Non-pigmented ciliary epithelial cell (primary cell): ENCODE data around the gene ZCCHC24.
"Not testable (repeated sequence)": the region's sequence is repeated elsewhere in the genome, so short reads cannot be mapped to it uniquely, and the experiment has no call there.

Experiments
- DNase-seq: peaks from one replicate; pipeline ENCODE4 v3.0.0-alpha.2; 2010; ENCODE audit warnings: low read depth

The ZCCHC24 gene

GRCh38 chr10:79472951-79473350, 27.5 kb upstream of the ZCCHC24 start:
- no peak for DNase-seq

GRCh38 chr10:79472449-79472848, 27.0 kb upstream of the ZCCHC24 start:
- DNase-seq = no peak

- DNase-seq = no peak
These were observed 26.4 kb upstream of the ZCCHC24 start for GRCh38 chr10:79471776-79472175.

GRCh38 chr10:79470096-79470495, 24.7 kb upstream of the ZCCHC24 start:
- DNase-seq = no peak

GRCh38 chr10:79468841-79469585, 23.6 kb upstream of the ZCCHC24 start:
- no peak for DNase-seq

GRCh38 chr10:79468015-79468560, 22.7 kb upstream of the ZCCHC24 start:
- no peak for DNase-seq

GRCh38 chr10:79465341-79465740, 19.9 kb upstream of the ZCCHC24 start:
- DNase-seq = no peak

GRCh38 chr10:79463578-79464496, 18.4 kb upstream of the ZCCHC24 start:
- no peak for DNase-seq

- DNase-seq = no peak
These were observed 15.3 kb upstream of the ZCCHC24 start for GRCh38 chr10:79460687-79461086.

GRCh38 chr10:79459243-79459642, 13.8 kb upstream of the ZCCHC24 start:
- no peak for DNase-seq

GRCh38 chr10:79458483-79458882, 13.1 kb upstream of the ZCCHC24 start:
- no peak for DNase-seq

GRCh38 chr10:79457256-79457785, 11.9 kb upstream of the ZCCHC24 start:
- no peak for DNase-seq

- no peak for DNase-seq
These were observed 8.8 kb upstream of the ZCCHC24 start for GRCh38 chr10:79454259-79454658.

- DNase-seq = no peak
These were observed 8.0 kb upstream of the ZCCHC24 start for GRCh38 chr10:79453392-79453791.

- no peak for DNase-seq
These were observed 6.8 kb upstream of the ZCCHC24 start for GRCh38 chr10:79452174-79452611.

- no peak for DNase-seq
These were observed 5.7 kb upstream of the ZCCHC24 start for GRCh38 chr10:79451046-79451699.

GRCh38 chr10:79449181-79450146, 4.0 kb upstream of the ZCCHC24 start:
- no peak for DNase-seq

GRCh38 chr10:79448732-79449049, 3.3 kb upstream of the ZCCHC24 start:
- DNase-seq = no peak

GRCh38 chr10:79447911-79448731, 2.7 kb upstream of the ZCCHC24 start:
- DNase-seq = no peak

- DNase-seq = not testable (repeated sequence)
These were observed 1.8 kb upstream of the ZCCHC24 start for GRCh38 chr10:79447249-79447648.
